GM21381 (cell line): Measurements from ENCODE around the gene ATRX.
"Not testable (repeated sequence)": the region's sequence is repeated elsewhere in the genome, so short reads cannot be mapped to it uniquely, and the experiment has no call there.

Experiments used
- ATAC-seq: cut with Tn5 transposase; IDR thresholded peaks from one replicate; pipeline ENCODE4 v1.9.1; 2021; ENCODE audit warnings: mild to moderate bottlenecking, moderate library complexity; ENCODE audit not compliant: unreplicated experiment

ATRX gene

GRCh38 chrX:77785486-77786364 is at the start of gene ATRX:
Gene ATRX (minus strand): TSS chrX:77786216. CDS start chrX:77786001, 215 bp downstream.
- peak; percentile 94 for ATAC-seq

GRCh38 chrX:77831544-77831943 is 45.5 kb upstream of the ATRX start:
- not testable (repeated sequence) for ATAC-seq

- ATAC-seq: not testable (repeated sequence)
These were observed 36.0 kb upstream of the ATRX start for GRCh38 chrX:77821989-77822388.

GRCh38 chrX:77820091-77820727 is 34.2 kb upstream of the ATRX start:
- ATAC-seq: no peak

- ATAC-seq: no peak
These were observed 28.2 kb upstream of the ATRX start for GRCh38 chrX:77814210-77814609.

- no peak for ATAC-seq
These were observed 16.2 kb upstream of the ATRX start for GRCh38 chrX:77802201-77802600.

- ATAC-seq: no peak
These were observed 9.1 kb upstream of the ATRX start for GRCh38 chrX:77795124-77795523.

GRCh38 chrX:77793946-77794345 is 7.9 kb upstream of the ATRX start:
- no peak for ATAC-seq

GRCh38 chrX:77788050-77788449 is 2.0 kb upstream of the ATRX start:
- ATAC-seq: no peak

GRCh38 chrX:77786365-77786680 is 307 bp upstream of the ATRX start:
- peak; percentile 3 for ATAC-seq

- no peak for ATAC-seq
These were observed 6.3 kb downstream of the ATRX start for GRCh38 chrX:77779695-77780094.

- ATAC-seq: no peak
These were observed 9.4 kb downstream of the ATRX start for GRCh38 chrX:77776659-77777058.

GRCh38 chrX:77771601-77772000 is 14.4 kb downstream of the ATRX start:
- no peak for ATAC-seq

- ATAC-seq: no peak
These were observed 17.2 kb downstream of the ATRX start for GRCh38 chrX:77768787-77769186.

GRCh38 chrX:77766212-77766611 is 19.8 kb downstream of the ATRX start:
- not testable (repeated sequence) for ATAC-seq

GRCh38 chrX:77755561-77755960 is 30.5 kb downstream of the ATRX start:
- no peak for ATAC-seq

GRCh38 chrX:77753942-77754341 is 32.1 kb downstream of the ATRX start:
- ATAC-seq: not testable (repeated sequence)

GRCh38 chrX:77749695-77750094 is 36.3 kb downstream of the ATRX start:
- no peak for ATAC-seq

- ATAC-seq: no peak
These were observed 42.3 kb downstream of the ATRX start for GRCh38 chrX:77743720-77744119.

- ATAC-seq: no peak
These were observed 43.1 kb downstream of the ATRX start for GRCh38 chrX:77742788-77743476.

- ATAC-seq: no peak
These were observed 45.6 kb downstream of the ATRX start for GRCh38 chrX:77740376-77740905.

GRCh38 chrX:77733342-77733741 is 52.7 kb downstream of the ATRX start:
- ATAC-seq: no peak
